ENCODE data around the gene ZNF792. TPM values are rescaled to one million over a fixed set of nuclear protein-coding genes. Genes with fewer than 3 reads are reported as not detected.

The ZNF792 gene
- total and polyA plus RNA-seq, 7 donors, result 0.83 to 4.2 (median 1.5) TPM

- DNase-seq (no peak), ATAC-seq (no peak)
- H3K36me3 ChIP-seq (ENCODE audit: insufficient read depth in 1 of 2, low read depth in 1 of 2), result no peaks in the 10 kb centered on the region
- H3K27me3 ChIP-seq (ENCODE audit: insufficient read depth in 3 of 3, low read length in 2 of 3), result peaks cover 0 to 21% (median 4%) of the 10 kb centered on the region in 3 donors
- no peak for TF ChIP-seq CTCF (IDR thresholded peaks at IDR 0.05)
- H3K4me3 ChIP-seq, result no peak overlapping the region
- WGBS, 3 donors, result 88 to 92% (median 88%) methylated on average over 3 of the region's 3 CpGs
- H3K9me3 ChIP-seq, result no peaks in the 10 kb centered on the region
- intact Hi-C loops (cut with DNase I), result no loop called here
- H3K27ac ChIP-seq, result no peak overlapping the region
- no peaks in the 10 kb centered on the region for H3K4me1 ChIP-seq
Measured at GRCh38 chr19:34910770-34911169, 53.3 kb downstream of the ZNF792 start.

Other genes starting within 250 kb of the ZNF792 start
- 10 to 100 TPM; 15.4 to 21.2 (median 17.9) TPM for gene ZNF181, start 230.0 kb downstream of the ZNF792 start, total RNA-seq
- 10 to 100 TPM in 2 of 3 donors, 1 to 10 TPM in 1; 7.8 to 47.2 (median 22.6) TPM for gene ZNF181, start 230.0 kb downstream of the ZNF792 start, polyA plus RNA-seq
- gene ZNF599, start 191.0 kb downstream of the ZNF792 start, total RNA-seq, result 1 to 10 TPM; 1.7 to 3.8 (median 2.8) TPM
- 1 to 10 TPM; 1.6 to 5.6 (median 2.6) TPM for gene ZNF599, start 191.0 kb downstream of the ZNF792 start, polyA plus RNA-seq
- 1 to 10 TPM in 3 of 4 donors, under 1 TPM in 1; 0.86 to 2.1 (median 1.6) TPM for gene ZNF30, start 37.3 kb downstream of the ZNF792 start, total RNA-seq
- 1 to 10 TPM in 2 of 3 donors, under 1 TPM in 1; 0.91 to 6.6 (median 1.9) TPM for gene ZNF30, start 37.3 kb downstream of the ZNF792 start, polyA plus RNA-seq
- 10 to 100 TPM; 36.3 to 55.0 (median 38.3) TPM for gene GRAMD1A, start 36.1 kb upstream of the ZNF792 start, total RNA-seq
- 10 to 100 TPM; 15.6 to 33.4 (median 17.4) TPM for gene GRAMD1A, start 36.1 kb upstream of the ZNF792 start, polyA plus RNA-seq
- 100 to 1,000 TPM in 3 of 4 donors, 10 to 100 TPM in 1; 95.9 to 345 (median 218) TPM for gene SCN1B, start 66.2 kb upstream of the ZNF792 start, total RNA-seq
- 100 to 1,000 TPM in 2 of 3 donors, 10 to 100 TPM in 1; 55.6 to 282 (median 248) TPM for gene SCN1B, start 66.2 kb upstream of the ZNF792 start, polyA plus RNA-seq
- 10 to 100 TPM in 2 of 4 donors, 1 to 10 TPM in 2; 2.5 to 17.7 (median 8.1) TPM for gene HPN, start 77.5 kb upstream of the ZNF792 start, total RNA-seq
- gene HPN, start 77.5 kb upstream of the ZNF792 start, polyA plus RNA-seq, result 10 to 100 TPM in 1 of 3 donors, 1 to 10 TPM in 2; 1.6 to 12.6 (median 5.2) TPM
- gene FXYD3, start 151.6 kb upstream of the ZNF792 start, total RNA-seq, result not detected
- under 1 TPM; 0.10 to 0.38 (median 0.13) TPM for gene FXYD3, start 151.6 kb upstream of the ZNF792 start, polyA plus RNA-seq
- gene LGI4, start 170.8 kb upstream of the ZNF792 start, total RNA-seq, result 10 to 100 TPM in 3 of 4 donors, 1 to 10 TPM in 1; 3.3 to 22.1 (median 17.3) TPM
- 10 to 100 TPM in 1 of 3 donors, 1 to 10 TPM in 2; 3.2 to 17.1 (median 9.5) TPM for gene LGI4, start 170.8 kb upstream of the ZNF792 start, polyA plus RNA-seq
- gene FXYD1, start 174.6 kb upstream of the ZNF792 start, total RNA-seq, result 100 to 1,000 TPM; 409 to 860 (median 548) TPM
- gene FXYD1, start 174.6 kb upstream of the ZNF792 start, polyA plus RNA-seq, result 100 to 1,000 TPM; 210 to 581 (median 299) TPM
- under 1 TPM in 3 of 4 donors, not detected in 1; 0.56 to 0.65 (median 0.58) TPM for gene FXYD7, start 179.0 kb upstream of the ZNF792 start, total RNA-seq
- gene FXYD7, start 179.0 kb upstream of the ZNF792 start, polyA plus RNA-seq, result under 1 TPM in 1 of 3 donors, not detected in 2; 0.13 TPM
- 10 to 100 TPM in 3 of 4 donors, 1 to 10 TPM in 1; 9.5 to 14.8 (median 11.7) TPM for gene FXYD5, start 190.5 kb upstream of the ZNF792 start, total RNA-seq
- 10 to 100 TPM in 2 of 3 donors, 1 to 10 TPM in 1; 6.4 to 19.1 (median 11.5) TPM for gene FXYD5, start 190.5 kb upstream of the ZNF792 start, polyA plus RNA-seq

Measured in psoas muscle (tissue), 8 donors.